Mucosa of rectum (tissue), 2 donors: ENCODE measurements around the gene THSD7A.

ENCODE experiments used
- H3K27ac ChIP-seq, 2 donors: one replicate each; pipeline ENCODE4 v1.7.0; 2013; ENCODE audit warnings: inconsistent platforms in 2 of 2, low read depth in 2 of 2, low read length in 2 of 2
- H3K27me3 ChIP-seq, 2 donors: one replicate each; pipeline ENCODE4 v1.7.0; 2013; ENCODE audit warnings: low read length in 2 of 2; ENCODE audit not compliant: control insufficient read depth in 2 of 2, insufficient read depth in 2 of 2
- H3K36me3 ChIP-seq, 2 donors: one replicate each; pipeline ENCODE4 v1.7.0; 2013; ENCODE audit warnings: low read length in 2 of 2; ENCODE audit not compliant: control insufficient read depth in 2 of 2, insufficient read depth in 2 of 2
- H3K4me1 ChIP-seq, 2 donors: one replicate each; pipeline ENCODE4 v1.7.0; 2013; ENCODE audit warnings: low read length in 2 of 2, mild to moderate bottlenecking in 1 of 2; ENCODE audit not compliant: control insufficient read depth in 2 of 2, insufficient read depth in 2 of 2
- H3K4me3 ChIP-seq, 2 donors: one replicate each; pipeline ENCODE4 v1.7.0; 2013; ENCODE audit warnings: low read length in 2 of 2
- H3K9ac ChIP-seq, 2 donors: one replicate each; pipeline ENCODE4 v1.7.0; 2013; ENCODE audit warnings: low read length in 2 of 2, low read depth in 1 of 2, mild to moderate bottlenecking in 1 of 2
- H3K9me3 ChIP-seq, 2 donors: one replicate each; pipeline ENCODE4 v1.7.0; 2013; ENCODE audit warnings: low read length in 2 of 2; ENCODE audit not compliant: control insufficient read depth in 2 of 2
- donor health status: healthy.
- donor health status: Normal muscosa, but diverticular disease.

Gene THSD7A

DNA sequence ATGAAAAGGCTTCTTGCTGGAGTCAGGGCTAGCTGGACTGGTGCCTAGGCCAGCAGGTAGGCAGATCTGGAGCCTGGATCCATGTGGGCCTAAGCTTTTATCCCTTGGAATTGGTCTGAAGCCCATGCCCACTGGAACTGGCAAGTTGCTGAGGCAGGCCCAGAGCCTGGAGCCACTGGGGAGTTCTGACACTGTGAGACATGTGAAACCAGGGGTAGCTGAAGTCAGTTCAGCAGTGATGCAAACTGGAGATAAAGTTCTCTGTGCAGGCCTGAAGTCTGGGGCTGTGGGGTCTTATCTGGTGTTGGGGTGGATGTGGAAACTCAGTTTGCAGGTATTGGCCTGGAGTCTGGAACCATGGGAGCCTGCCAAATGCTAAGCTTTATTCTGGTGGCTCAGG is 9.7 kb upstream of the THSD7A start:
- no peak overlapping the region for H3K9ac ChIP-seq
- no peak overlapping the region for H3K27ac ChIP-seq
- H3K4me1 ChIP-seq = no peaks in the 10 kb centered on the region
- no peaks in the 10 kb centered on the region for H3K9me3 ChIP-seq
- no peaks in the 10 kb centered on the region for H3K27me3 ChIP-seq
- no peaks in the 10 kb centered on the region for H3K36me3 ChIP-seq
- H3K4me3 ChIP-seq = no peak overlapping the region

DNA sequence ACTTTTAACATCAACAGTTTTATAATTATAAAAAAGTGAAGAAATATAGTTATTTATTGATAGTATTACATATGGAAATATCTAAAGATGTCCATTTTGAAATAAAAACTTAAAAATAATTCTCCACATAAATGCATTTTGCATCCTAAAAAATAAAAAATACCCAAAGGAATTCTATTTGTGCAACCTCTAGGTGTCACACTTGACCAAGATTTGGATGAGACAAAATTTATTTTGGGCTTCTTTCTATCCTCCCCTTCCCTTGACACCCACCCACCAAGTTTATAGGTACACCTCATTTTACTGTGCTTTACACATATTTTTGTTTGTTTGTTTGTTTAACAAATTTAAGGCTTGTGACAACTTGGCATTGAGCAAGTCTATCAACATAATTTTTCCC is 3.3 kb upstream of the THSD7A start:
- no peak overlapping the region for H3K9ac ChIP-seq
- no peaks in the 10 kb centered on the region for H3K36me3 ChIP-seq
- H3K27me3 ChIP-seq = peaks cover 0 to 5% of the 10 kb centered on the region in 2 donors
- no peak overlapping the region for H3K27ac ChIP-seq
- peaks cover 0 to 3% of the 10 kb centered on the region in 2 donors for H3K4me1 ChIP-seq
- no peak overlapping the region for H3K4me3 ChIP-seq
- H3K9me3 ChIP-seq = no peaks in the 10 kb centered on the region

DNA sequence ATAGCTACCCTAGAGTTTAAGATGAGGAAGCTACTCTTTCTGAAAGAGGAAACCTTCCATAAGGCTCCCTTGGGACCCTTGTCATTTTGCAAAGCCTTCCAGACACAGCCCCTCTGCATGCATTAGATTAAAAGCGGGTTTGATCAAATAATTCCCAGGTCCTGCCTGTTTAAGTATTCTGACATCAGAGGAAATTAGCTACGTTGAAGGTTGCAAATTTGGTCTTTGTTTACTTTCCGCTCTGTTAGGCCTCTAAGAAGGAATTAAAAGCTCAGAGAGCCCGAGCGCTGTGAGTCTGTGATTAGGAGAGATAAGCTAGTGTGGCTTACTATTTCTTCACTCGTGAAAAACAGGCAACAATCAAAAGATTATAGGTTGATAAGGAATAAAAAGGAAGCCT is 1.4 kb upstream of the THSD7A start:
- Histone ChIP-seq H3K4me3 (no peak overlapping the region), H3K9me3 (no peaks in the 10 kb centered on the region), H3K27ac (no peak overlapping the region), H3K9ac (no peak overlapping the region), H3K4me1 (peaks cover 0 to 3% of the 10 kb centered on the region in 2 donors), H3K36me3 (no peaks in the 10 kb centered on the region), H3K27me3 (peaks cover 0 to 5% of the 10 kb centered on the region in 2 donors)

DNA sequence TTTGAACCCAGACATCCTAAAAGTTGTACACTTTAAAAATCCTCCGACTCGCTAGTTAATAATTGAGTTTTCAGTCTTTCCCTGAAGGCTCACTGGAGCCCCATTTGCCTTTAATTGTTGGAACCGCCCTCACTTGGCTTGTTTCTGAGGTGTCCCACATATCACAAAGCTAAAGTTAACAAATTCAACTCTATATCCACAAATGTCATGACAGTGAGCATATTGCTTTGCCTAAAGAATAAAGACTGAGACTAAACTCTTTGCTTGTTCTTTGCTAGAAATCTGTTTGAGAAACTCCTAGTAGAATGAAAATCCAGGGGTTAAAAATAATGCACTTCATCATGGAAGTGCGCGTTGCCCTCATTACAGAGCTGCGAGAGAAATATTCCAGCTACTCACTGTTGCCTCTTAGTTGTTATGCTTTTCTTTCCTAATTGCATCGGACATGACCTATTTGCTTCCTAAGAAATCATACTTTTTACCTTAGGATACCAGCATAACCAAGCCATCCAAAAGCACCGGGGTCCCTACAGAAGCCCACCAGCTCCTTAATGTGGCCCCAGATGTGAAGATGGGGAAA is 752 bp downstream of the THSD7A start:
- Histone ChIP-seq H3K4me3 (peak overlapping the region; percentile 60 to 74), H3K9ac (peak overlapping the region; percentile 18 to 51), H3K27ac (no peak overlapping the region), H3K4me1 (peaks cover 0 to 3% of the 10 kb centered on the region in 2 donors), H3K9me3 (no peaks in the 10 kb centered on the region), H3K27me3 (peaks cover 0 to 5% of the 10 kb centered on the region in 2 donors), H3K36me3 (no peaks in the 10 kb centered on the region)

DNA sequence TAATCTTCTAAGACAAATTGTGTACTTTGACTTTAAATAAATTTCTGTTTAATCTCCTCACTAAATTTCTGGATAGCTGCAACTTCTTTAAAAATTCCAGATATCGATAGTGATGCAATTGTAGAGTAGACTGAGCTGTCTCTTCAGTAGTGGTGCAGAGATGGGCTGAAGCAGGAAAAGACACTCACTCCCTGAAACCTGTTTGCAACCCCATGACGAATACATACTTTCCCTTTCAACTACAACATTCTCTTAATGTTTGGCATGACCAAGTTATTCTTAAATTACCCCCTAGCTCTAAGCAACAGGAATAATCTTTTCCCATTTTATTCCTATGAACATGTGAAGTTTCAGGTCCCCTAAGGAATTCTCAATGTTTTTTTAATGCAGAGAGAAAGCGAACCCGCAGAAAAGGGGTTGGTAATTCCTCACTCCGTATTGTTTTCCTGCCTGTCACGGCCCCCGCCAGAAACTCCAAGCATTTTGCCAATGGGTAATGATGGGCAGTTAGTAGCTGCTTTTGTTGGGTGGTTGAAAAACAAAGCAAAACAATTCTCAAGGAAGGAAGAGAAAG is 1.3 kb downstream of the THSD7A start:
- Histone ChIP-seq H3K9ac (peak overlapping the region in 1 of 2 donors; percentile 51), H3K4me3 (peak overlapping the region; percentile 52 to 74), H3K27ac (no peak overlapping the region), H3K36me3 (no peaks in the 10 kb centered on the region), H3K27me3 (peaks cover 0 to 5% of the 10 kb centered on the region in 2 donors), H3K4me1 (peaks cover 0 to 3% of the 10 kb centered on the region in 2 donors), H3K9me3 (no peaks in the 10 kb centered on the region)

DNA sequence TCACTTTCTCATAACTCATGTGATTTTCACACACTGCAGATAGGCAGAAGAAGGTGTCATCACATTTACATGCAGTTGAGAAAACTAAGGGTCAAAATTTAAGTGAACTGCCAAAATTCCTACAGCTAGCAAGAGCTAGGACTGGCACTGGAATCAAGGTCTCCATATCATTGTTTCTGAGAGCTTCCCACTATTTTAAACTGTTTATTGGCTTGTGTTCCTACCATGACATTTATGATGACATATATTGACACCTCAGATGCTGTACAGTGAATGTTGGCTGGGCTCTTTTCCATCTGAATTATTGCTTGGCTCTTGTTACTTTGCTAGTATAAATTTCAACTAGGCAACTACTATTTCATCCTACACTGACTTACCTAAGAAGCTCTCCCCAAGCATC is 2.0 kb downstream of the THSD7A start:
- peaks cover 0 to 5% of the 10 kb centered on the region in 2 donors for H3K27me3 ChIP-seq
- no peaks in the 10 kb centered on the region for H3K9me3 ChIP-seq
- H3K4me3 ChIP-seq = no peak overlapping the region
- no peak overlapping the region for H3K27ac ChIP-seq
- H3K36me3 ChIP-seq = no peaks in the 10 kb centered on the region
- H3K9ac ChIP-seq = no peak overlapping the region
- H3K4me1 ChIP-seq = peaks cover 0 to 3% of the 10 kb centered on the region in 2 donors

DNA sequence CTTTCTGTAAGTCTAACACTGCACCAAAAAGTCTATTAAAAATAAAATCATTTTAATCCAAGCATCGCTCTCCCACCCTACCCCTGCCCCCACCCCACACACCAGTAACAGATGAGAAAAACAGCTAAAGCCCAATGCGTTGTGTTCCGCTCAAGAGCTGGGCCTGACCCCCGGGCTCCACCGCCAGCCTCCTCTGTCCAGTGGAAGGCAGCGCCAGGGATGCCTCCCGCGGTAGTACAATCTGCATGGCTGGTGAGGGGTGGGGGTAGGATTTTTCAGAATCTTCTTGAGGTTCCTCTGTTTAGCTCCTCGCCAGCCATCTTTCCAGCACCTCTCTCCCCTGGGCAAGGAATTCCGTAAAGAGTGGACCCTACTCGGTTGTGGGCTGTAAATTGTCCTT is 12.1 kb downstream of the THSD7A start:
- H3K9me3 ChIP-seq = no peaks in the 10 kb centered on the region
- no peaks in the 10 kb centered on the region for H3K27me3 ChIP-seq
- no peaks in the 10 kb centered on the region for H3K36me3 ChIP-seq
- H3K4me1 ChIP-seq = no peaks in the 10 kb centered on the region
- H3K9ac ChIP-seq = no peak overlapping the region
- no peak overlapping the region for H3K27ac ChIP-seq
- no peak overlapping the region for H3K4me3 ChIP-seq

DNA sequence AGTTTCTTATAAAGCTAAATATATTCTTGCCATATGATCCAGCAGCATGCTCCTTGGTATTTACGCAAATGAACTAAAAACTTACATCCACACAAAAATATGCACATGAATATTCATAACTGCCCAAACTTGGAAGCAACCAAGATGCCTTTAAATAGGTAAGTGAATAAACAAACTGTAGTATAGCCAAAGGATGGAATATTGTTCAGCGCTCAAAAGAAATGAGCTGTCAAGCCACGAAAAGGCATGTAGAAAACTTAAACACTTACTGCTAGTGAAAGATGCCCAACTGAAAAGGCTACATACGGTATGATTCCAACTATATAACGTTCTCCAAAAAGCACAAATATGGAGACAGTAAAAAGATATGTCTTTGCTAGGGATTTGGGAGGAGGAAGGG is 12.7 kb downstream of the THSD7A start:
- H3K27me3 ChIP-seq = no peaks in the 10 kb centered on the region
- no peaks in the 10 kb centered on the region for H3K9me3 ChIP-seq
- no peak overlapping the region for H3K4me3 ChIP-seq
- H3K36me3 ChIP-seq = no peaks in the 10 kb centered on the region
- H3K27ac ChIP-seq = no peak overlapping the region
- no peak overlapping the region for H3K9ac ChIP-seq
- H3K4me1 ChIP-seq = no peaks in the 10 kb centered on the region

DNA sequence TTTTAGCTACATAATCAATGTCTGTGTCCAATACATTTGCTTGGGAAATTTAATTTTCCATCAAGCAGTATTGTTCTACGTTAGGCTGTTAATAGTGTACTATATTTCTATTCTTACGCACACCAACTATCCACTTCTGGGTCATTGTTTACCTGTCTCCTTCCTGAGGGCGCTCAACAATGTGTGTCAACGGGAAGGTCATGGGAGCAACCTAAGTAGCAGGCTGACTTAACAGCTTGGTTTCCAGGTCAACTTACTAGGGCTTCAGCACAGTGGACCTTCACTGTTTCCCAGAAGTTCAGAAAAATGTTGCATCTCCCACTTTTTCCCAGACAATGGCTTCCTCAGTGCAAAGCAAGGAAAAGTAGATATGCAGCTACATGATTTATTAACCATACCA is 13.7 kb downstream of the THSD7A start:
- H3K9me3 ChIP-seq = no peaks in the 10 kb centered on the region
- no peaks in the 10 kb centered on the region for H3K36me3 ChIP-seq
- H3K9ac ChIP-seq = no peak overlapping the region
- H3K4me3 ChIP-seq = no peak overlapping the region
- no peak overlapping the region for H3K27ac ChIP-seq
- no peaks in the 10 kb centered on the region for H3K27me3 ChIP-seq
- no peaks in the 10 kb centered on the region for H3K4me1 ChIP-seq

DNA sequence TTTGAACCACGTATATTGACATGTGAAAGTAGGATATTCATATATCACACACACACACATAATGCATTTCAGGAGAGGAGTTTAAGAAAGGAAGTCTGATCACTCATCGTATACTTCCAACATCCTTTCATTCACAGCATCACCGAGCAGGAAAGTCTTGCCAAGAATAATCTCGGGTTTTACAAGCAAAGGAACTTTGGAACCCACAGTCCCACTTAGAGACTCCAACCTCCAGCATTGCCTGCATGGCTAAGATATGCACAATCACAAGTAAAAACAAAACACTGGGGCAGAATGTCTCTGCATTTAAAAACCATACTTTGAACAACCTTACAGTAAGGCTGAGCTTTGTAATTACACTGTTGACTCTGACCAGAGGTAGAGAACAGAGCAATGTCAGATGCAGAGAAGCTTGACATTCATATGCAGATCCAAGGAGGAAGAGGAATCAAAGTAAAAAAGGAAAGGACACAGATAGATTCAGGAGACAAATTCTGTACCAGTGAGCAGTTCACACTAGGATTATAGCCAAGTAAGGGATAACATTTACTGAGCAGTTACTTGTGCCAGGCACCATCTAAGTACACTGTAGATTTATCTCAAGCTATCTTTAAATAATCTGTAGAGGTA is 14.8 kb downstream of the THSD7A start:
- H3K36me3 ChIP-seq = no peaks in the 10 kb centered on the region
- H3K27me3 ChIP-seq = no peaks in the 10 kb centered on the region
- no peaks in the 10 kb centered on the region for H3K4me1 ChIP-seq
- H3K9me3 ChIP-seq = no peaks in the 10 kb centered on the region
- no peak overlapping the region for H3K9ac ChIP-seq
- no peak overlapping the region for H3K4me3 ChIP-seq
- no peak overlapping the region for H3K27ac ChIP-seq
